Fibroblast of skin of back (primary cell): Measurements from ENCODE around the gene KIAA1671. TPM values are rescaled to one million over a fixed set of nuclear protein-coding genes. Genes with fewer than 3 reads are reported as not detected.
"Not testable (repeated sequence)": the region's sequence is repeated elsewhere in the genome, so short reads cannot be mapped to it uniquely, and the experiment has no call there.

Experiments
- DNase-seq: peaks from one replicate; pipeline ENCODE4 v3.0.0-alpha.2; 2013
- polyA plus RNA-seq, 2 experiments: library from polyadenylated mRNA; unstranded; fragments of 120-200 nt; gene quantifications; one replicate each; pipeline ENCODE4 v1.2.1, GENCODE V29; 2013; ENCODE audit not compliant: insufficient read length in 2 of 2

The KIAA1671 gene
- 0.50 TPM for polyA plus RNA-seq (2013, experiment 1 of 2; ENCODE audit: insufficient read length)
- 0.75 TPM for polyA plus RNA-seq (2013, experiment 2 of 2; ENCODE audit: insufficient read length)

- peak; percentile 60 for DNase-seq
These were observed at the start of gene KIAA1671 for GRCh38 chr22:24951942-24952836. Gene KIAA1671 (plus strand): TSS chr22:24952716. CDS start chr22:25028000, 75,284 bp downstream.

- DNase-seq, result no peak
These were observed 46.6 kb upstream of the KIAA1671 start for GRCh38 chr22:24905909-24906308.

GRCh38 chr22:24907101-24907500 is 45.4 kb upstream of the KIAA1671 start:
- DNase-seq, result not testable (repeated sequence)

GRCh38 chr22:24920029-24920428 is 32.5 kb upstream of the KIAA1671 start:
- DNase-seq, result no peak

- DNase-seq, result no peak
These were observed 26.7 kb upstream of the KIAA1671 start for GRCh38 chr22:24925586-24926427.

- no peak for DNase-seq
These were observed 26.1 kb upstream of the KIAA1671 start for GRCh38 chr22:24926428-24926725.

- DNase-seq, result peak; percentile 17
These were observed 25.5 kb upstream of the KIAA1671 start for GRCh38 chr22:24926849-24927579.

DNA sequence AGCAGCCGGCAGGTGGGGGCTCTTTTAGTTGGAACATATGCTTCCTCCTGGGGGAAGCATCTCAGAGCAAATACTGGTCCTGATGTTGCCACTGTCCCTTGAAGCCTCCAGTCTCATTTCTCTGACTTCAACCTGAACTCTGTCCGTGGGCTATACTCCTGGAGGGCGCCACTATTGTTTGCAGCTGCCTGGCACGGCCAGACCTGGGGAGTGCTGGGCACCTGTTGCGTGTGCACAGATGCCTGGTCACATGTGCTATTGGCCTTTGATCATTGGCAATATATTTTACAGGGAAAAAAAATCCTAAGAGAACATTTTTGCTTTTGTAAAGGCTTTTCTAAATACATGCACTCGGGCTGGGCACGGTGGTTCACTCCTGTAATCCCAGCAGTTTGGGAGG is 24.2 kb upstream of the KIAA1671 start:
- no peak for DNase-seq

DNA sequence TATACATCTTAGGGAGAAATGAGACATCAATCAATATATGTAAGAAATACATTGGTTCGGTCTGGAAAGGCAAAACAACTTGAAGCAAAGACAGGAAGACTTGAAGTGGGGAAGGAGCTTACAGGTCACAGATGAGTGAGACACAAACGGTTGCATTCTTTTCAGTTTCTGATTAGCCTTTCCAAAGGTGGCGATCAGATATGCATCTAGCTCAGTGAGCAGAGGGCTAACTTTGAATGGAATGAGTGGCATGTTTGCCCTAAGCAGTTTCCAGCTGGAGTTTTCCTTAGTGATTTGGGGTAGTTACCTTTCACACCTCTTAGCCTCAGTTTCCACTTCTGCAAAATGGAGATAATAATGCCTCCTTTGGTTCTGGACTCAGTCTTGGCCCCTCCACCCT is 21.8 kb upstream of the KIAA1671 start:
- no peak for DNase-seq

GRCh38 chr22:24935771-24936483 is 16.6 kb upstream of the KIAA1671 start:
- no peak for DNase-seq

DNA sequence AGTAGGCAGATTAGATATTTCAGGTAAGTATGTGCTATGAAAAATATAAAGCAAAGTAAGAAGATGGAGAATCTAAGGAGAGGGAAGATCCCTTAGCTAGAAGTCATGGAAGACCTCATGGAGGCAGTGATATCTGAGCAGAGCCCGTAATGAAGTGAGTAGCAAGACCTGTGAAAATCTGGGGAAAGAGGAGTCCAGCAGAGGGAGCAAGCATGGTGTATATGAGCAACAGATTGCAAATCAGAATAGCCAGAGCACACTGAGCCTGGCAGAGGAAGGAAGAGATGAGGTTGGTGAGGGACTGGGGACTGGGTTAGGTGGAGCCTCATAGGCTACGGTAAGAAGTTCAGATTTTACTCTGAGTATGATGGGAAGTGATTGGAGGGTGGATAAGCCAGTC is 15.4 kb upstream of the KIAA1671 start:
- peak; percentile 10 for DNase-seq

DNA sequence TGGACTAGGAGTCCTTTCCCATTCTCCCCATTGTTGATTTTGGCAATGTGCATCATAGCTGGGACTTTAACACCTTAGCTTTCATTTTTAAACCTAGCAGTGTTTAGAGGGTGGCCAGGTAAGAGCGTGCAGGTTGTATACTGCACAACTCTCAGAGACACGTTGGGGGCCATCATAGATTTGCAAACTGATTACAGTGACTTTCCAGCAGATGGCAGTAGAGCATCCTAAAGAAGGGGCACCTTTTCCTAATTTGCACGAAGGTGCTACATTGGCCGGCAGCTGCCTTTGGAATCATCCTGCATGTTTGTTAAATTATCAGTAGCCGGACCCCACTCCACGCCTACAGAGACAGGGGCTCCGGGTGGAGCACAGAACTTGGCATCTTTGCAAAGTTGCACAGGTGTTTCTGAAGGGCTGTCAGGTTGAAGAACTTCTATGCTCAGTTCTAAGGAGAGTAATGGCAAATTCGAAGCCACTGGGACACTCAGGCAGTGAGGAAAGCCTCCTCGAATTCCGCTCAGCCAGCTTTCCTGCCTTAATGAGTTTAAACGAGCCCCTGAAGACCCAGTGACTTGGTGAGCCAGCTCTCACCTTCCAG is 13.7 kb upstream of the KIAA1671 start:
- peak; percentile 27 for DNase-seq

GRCh38 chr22:24942301-24942700 is 10.2 kb upstream of the KIAA1671 start:
- DNase-seq, result no peak

DNA sequence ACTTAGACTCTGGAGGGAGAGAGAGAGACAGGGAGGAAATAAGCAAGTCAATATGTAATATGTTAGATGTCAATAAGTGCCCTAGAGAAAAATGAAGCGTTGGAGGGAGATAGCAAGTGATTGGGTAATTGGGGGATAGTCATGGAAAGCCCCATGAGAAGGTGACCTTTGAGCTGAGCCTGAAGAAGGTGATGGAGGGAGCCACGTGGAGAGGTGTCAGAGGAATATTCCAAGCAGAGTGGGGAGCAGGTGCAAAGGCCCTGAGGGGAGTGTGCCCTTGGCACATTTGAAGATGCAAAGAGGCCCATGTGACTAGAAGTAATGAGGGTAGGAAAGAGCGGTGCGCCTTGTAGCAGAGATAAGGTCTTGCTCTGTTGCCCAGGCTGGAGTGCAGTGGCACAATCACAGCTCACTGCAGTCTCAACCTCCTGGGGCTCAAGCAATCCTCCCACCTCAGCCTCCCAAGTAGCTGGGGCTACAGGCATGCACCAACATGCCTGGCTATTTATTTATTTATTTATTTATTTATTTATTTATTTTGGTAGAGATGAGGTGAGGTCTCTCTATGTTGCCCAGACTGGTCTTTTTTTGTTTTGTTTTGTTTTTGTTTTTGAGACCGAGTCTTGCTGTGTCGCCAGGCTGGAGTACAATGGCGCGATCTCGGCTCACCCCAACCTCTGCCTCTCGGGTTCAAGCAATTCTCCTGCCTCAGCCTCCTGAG is 8.1 kb upstream of the KIAA1671 start:
- DNase-seq, result no peak

DNA sequence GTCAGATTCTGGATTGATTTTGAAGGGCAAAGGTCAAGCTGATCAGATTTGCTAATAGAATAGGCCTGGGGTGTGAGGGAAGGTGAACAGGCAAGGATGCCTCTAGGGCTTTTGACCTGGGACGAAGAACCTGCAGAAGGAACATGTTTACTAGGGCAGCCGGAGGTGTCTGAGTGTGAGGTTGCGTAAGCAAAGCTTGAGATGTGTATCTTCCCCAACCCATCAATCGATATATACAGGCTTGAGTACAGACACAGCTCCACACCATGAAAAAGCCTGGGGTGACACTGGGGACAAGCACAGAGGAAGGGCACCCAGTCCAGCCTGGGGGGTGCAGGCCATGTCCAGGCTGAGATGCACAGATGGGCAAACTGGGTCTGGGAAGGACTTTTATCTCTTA is 7.1 kb upstream of the KIAA1671 start:
- no peak for DNase-seq

DNA sequence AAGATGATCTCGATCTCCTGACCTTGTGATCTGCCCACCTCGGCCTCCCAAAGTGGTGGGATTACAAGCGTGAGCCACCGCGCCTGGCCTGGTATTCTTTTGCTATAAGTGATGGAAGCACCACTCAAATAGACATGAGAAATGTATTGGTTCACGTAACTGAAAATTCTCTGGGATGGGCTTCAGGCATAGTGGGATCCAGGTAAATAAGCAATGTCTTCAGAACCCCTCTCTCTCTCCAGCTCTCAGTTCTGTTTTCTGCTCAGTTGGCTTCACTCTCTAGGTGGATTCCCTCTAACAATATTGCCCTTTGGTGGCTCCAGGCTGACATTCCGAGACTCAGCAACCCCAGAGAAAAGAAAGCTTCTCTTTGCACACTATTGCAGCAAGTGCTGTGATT is 5.1 kb upstream of the KIAA1671 start:
- no peak for DNase-seq

- no peak for DNase-seq
These were observed 4.6 kb upstream of the KIAA1671 start for GRCh38 chr22:24947881-24948280.

DNA sequence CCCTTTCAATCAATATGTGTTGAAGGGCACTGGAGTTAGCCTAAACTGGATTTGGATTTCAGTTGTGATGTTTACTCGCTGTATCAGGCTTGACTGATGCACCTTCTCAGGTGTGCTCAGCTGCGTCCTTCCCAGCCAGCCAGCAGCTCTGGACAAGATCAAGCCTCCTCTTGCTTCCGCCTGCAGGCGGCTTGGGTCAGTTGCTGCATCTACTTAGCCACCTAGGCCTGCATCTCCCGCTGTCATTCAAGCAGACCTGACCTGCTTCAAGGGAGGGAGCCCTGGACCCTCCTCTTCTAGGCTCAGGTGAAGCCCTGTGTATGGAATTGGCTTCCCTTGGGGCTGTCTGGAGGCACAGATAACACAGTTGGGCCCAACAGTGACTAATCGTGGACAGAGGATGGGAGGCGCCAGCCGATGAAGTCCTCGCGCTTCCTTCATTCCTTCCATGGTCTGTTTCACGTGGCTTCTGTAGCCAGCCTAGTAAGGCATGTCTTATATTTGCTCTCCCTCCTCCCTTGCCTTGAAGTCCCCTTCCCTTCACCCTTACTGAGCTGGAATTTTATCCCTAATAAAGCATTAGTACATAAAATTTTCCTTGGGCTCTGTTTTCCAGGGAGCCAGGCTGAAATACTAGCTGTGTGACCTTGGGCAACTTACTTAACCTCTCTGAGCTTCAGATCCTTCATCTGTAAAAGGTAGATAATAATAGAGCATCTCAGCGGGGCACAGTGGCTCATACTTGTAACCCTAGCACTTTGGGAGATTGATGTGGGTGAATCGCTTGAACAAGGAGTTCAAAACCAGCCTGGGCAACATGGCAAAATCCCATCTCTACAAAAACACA is 3.9 kb upstream of the KIAA1671 start:
- no peak for DNase-seq

GRCh38 chr22:24950272-24950902 is 2.1 kb upstream of the KIAA1671 start:
- DNase-seq, result peak; percentile 24
